Activated CD8-positive, alpha-beta T cell treated with anti-CD3 and anti-CD28 coated beads for 36 hours (primary cell): ENCODE measurements around the gene SLC38A6. TPM values are rescaled to one million over a fixed set of nuclear protein-coding genes. Genes with fewer than 3 reads are reported as not detected.

Experiments used
- ATAC-seq: fragments of 200-7000 bp; cut with Tn5 transposase; one replicate; pipeline ENCODE4 v1.10.0; 2021; ENCODE audit warnings: mild to moderate bottlenecking, moderate library complexity
- CTCF ChIA-PET: fragments of 350-600 bp; sonication (Branson Sonifier 250); formaldehyde crosslinking; loops from one replicate; lab custom pipeline; 2021; ENCODE audit warnings: antibody characterized with exemption; lab: Charles Lee
- POLR2A ChIA-PET: fragments of 350-600 bp; sonication (Branson Sonifier 250); formaldehyde crosslinking; loops from one replicate; lab custom pipeline; 2021; ENCODE audit warnings: antibody characterized with exemption; lab: Charles Lee
- DNase-seq: peaks from one replicate; pipeline ENCODE4 v3.0.0-alpha.2; 2020
- H3K27ac Mint-ChIP-seq: one replicate; pipeline ENCODE4 v1.8.0; 2021; ENCODE audit warnings: mild to moderate bottlenecking, mixed read lengths
- H3K27me3 Mint-ChIP-seq: one replicate; pipeline ENCODE4 v1.8.0; 2021; ENCODE audit warnings: mixed read lengths
- H3K36me3 Mint-ChIP-seq: one replicate; pipeline ENCODE4 v1.8.0; 2021; ENCODE audit warnings: low read depth, mixed read lengths
- H3K4me1 Mint-ChIP-seq: one replicate; pipeline ENCODE4 v1.8.0; 2021; ENCODE audit warnings: low read depth, mixed read lengths
- H3K4me3 Mint-ChIP-seq: one replicate; pipeline ENCODE4 v1.8.0; 2021; ENCODE audit warnings: mild to moderate bottlenecking, moderate library complexity, mixed read lengths
- H3K9me3 Mint-ChIP-seq: one replicate; pipeline ENCODE4 v1.8.0; 2021; ENCODE audit warnings: mixed read lengths
- intact Hi-C: fragments of 100-400 bp; cut with micrococcal nuclease; formaldehyde crosslinking; loops from one replicate; pipeline ENCODE4 v1.10.0; 2022
- total RNA-seq, 2 experiments: library from RNA; stranded (reverse); gene quantifications; one replicate each; pipeline ENCODE4 v1.2.3, GENCODE V29; 2021
- TF ChIP-seq, protein P1 (sequence below): fragments of 200-600 bp; IDR thresholded peaks from one replicate; pipeline ENCODE4 v1.8.0; 2022; ENCODE audit warnings: antibody characterized with exemption, mild to moderate bottlenecking

The SLC38A6 gene
- total RNA-seq, 2 experiments from 2014 or later = 2.9 to 3.9 TPM

DNA sequence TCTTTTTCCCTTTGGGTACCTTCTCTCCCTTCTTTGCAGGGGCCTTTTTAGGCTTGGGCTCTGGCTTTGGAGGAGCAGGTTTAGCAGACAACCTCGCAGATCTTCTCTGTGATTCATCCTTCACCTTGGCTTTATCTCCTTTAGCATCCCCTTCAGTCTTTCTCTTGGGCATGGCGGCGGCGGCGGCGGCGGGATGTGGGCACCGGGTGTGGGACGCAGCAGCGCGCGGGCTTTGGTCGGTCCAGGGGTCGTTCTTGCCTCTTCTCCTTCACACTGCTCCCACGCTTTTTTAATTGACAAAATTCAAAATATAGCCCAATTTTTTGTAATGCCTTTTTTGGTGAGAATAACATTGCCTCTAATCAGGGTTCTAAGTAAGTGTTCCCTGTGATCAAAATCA, 8.8 kb upstream of the SLC38A6 start:
- no peak for DNase-seq
- no peaks in the 10 kb centered on the region for H3K27me3 Mint-ChIP-seq
- H3K36me3 Mint-ChIP-seq = peaks cover 27% of the 10 kb centered on the region
- H3K27ac Mint-ChIP-seq = no peak overlapping the region
- H3K4me1 Mint-ChIP-seq = peaks cover 12% of the 10 kb centered on the region
- TF ChIP-seq, protein P1, sequence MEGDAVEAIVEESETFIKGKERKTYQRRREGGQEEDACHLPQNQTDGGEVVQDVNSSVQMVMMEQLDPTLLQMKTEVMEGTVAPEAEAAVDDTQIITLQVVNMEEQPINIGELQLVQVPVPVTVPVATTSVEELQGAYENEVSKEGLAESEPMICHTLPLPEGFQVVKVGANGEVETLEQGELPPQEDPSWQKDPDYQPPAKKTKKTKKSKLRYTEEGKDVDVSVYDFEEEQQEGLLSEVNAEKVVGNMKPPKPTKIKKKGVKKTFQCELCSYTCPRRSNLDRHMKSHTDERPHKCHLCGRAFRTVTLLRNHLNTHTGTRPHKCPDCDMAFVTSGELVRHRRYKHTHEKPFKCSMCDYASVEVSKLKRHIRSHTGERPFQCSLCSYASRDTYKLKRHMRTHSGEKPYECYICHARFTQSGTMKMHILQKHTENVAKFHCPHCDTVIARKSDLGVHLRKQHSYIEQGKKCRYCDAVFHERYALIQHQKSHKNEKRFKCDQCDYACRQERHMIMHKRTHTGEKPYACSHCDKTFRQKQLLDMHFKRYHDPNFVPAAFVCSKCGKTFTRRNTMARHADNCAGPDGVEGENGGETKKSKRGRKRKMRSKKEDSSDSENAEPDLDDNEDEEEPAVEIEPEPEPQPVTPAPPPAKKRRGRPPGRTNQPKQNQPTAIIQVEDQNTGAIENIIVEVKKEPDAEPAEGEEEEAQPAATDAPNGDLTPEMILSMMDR = no peak
- ATAC-seq = no peak
- no peak overlapping the region for H3K4me3 Mint-ChIP-seq
- no peaks in the 10 kb centered on the region for H3K9me3 Mint-ChIP-seq
- ChIA-PET POLR2A (interaction anchor here (0.7 kb wide), 1 partner anchor 10 kb away, joined by 3 read pairs; no protein-coding TSS in a partner anchor), CTCF (no interaction called here)
- intact Hi-C loops = no loop called here

DNA sequence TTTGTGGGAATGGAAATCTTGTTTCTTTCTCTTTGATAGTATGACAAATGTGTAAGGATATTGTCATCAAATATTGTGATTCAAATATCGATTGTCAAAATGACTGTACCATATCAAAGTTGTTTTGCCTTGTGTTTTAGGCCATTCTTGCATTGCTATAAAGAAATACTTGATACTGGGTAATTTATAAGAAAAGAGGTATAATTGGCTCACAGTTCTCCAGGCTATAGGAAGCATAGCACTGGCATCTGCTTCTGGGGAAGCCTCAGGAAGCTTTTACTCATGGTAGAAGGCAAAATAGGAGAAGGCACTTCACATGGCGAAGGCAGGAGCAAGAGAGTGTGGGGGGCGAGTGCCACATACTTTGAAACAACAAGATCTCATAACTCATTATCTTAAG, 8.0 kb upstream of the SLC38A6 start:
- Mint-ChIP-seq H3K36me3 (peaks cover 33% of the 10 kb centered on the region), H3K4me1 (peaks cover 19% of the 10 kb centered on the region), H3K4me3 (no peak overlapping the region), H3K9me3 (no peaks in the 10 kb centered on the region), H3K27me3 (no peaks in the 10 kb centered on the region), H3K27ac (no peak overlapping the region)
- DNase-seq (no peak), ATAC-seq (no peak)
- CTCF ChIA-PET = no interaction called here
- POLR2A ChIA-PET = no interaction called here
- TF ChIP-seq, protein P1 = no peak
- intact Hi-C loops = no loop called here

DNA sequence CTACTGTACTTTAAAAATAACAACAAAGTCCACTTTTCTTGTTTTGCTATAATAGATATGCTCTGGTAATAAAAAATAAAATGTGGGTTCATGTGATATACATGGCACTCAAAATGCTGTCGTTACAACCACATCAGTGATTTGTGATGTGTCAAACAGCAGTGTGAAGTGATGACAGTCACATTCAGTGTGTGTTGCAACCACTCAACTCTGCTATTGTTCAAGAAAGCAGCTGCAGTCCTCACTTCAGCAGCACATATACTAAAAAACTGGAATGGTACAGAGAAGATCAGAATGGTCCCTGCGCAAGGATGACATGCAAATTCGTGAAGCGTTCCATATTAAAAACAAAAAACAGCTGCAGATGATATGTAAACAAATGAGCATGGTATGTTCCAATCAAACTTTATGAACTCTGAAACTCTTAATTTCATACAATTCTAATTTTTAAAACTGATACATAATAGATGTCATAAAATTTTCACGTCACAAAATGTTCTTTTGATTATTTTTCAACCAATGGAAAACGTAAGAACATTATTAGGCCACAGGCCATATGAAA, 6.9 kb upstream of the SLC38A6 start:
- no peak for DNase-seq
- CTCF ChIA-PET = no interaction called here
- peaks cover 25% of the 10 kb centered on the region for H3K4me1 Mint-ChIP-seq
- POLR2A ChIA-PET = no interaction called here
- H3K27ac Mint-ChIP-seq = no peak overlapping the region
- intact Hi-C loops = no loop called here
- no peaks in the 10 kb centered on the region for H3K9me3 Mint-ChIP-seq
- H3K36me3 Mint-ChIP-seq = peaks cover 39% of the 10 kb centered on the region
- H3K4me3 Mint-ChIP-seq = no peak overlapping the region
- no peaks in the 10 kb centered on the region for H3K27me3 Mint-ChIP-seq
- ATAC-seq = no peak
- TF ChIP-seq, protein P1 = no peak

DNA sequence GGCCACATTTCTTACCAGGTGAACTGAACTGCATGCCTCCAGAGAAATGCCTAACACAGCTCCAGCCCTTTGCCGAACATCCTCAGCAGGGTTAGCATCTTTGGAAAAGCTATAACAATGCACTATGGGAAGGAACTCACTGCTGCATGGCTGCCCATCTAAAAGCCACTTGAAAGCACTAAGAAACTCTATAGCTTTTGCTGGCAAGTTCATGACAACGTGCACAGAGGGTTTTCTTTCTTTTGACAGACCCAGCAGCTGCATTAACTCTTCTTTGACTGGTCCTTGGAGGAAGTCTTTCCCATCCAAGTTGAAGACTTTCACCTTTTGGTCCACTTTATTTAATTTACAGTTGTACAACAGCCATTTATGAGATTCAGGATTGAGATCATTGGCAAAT, 5.5 kb upstream of the SLC38A6 start:
- ChIA-PET POLR2A (no interaction called here), CTCF (no interaction called here)
- peaks cover 44% of the 10 kb centered on the region for H3K36me3 Mint-ChIP-seq
- no peak for ATAC-seq
- DNase-seq = no peak
- TF ChIP-seq, protein P1 = no peak
- no peak overlapping the region for H3K27ac Mint-ChIP-seq
- H3K9me3 Mint-ChIP-seq = no peaks in the 10 kb centered on the region
- peaks cover 37% of the 10 kb centered on the region for H3K4me1 Mint-ChIP-seq
- no peaks in the 10 kb centered on the region for H3K27me3 Mint-ChIP-seq
- H3K4me3 Mint-ChIP-seq = no peak overlapping the region
- intact Hi-C loops = no loop called here

DNA sequence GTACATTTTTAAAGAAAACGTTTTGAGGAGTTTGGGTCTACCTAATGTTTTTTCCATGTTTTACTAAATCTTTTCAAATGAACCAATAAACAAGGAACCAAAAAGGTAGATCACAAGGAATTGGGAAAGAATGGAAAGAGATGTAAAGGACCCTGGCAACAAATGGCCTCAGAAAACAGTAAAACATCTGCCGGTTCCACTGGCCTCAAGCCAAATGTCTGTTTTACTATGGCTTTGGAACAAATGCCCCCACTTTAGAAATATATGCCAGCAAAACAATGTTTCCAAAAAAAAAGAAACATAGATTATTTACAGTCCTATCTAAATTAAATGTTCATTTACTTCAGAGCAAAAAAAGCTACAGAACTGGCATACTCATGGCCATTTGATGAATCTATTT, 3.2 kb upstream of the SLC38A6 start:
- Mint-ChIP-seq H3K27me3 (no peaks in the 10 kb centered on the region), H3K9me3 (no peaks in the 10 kb centered on the region), H3K4me1 (peaks cover 37% of the 10 kb centered on the region), H3K36me3 (peaks cover 42% of the 10 kb centered on the region), H3K4me3 (no peak overlapping the region), H3K27ac (no peak overlapping the region)
- intact Hi-C loops = no loop called here
- no peak for ATAC-seq
- no peak for DNase-seq
- TF ChIP-seq, protein P1 = no peak
- CTCF ChIA-PET = interaction anchor here (2.1 kb wide), 1 partner anchor 10 kb away, joined by 6 read pairs; no protein-coding TSS in a partner anchor
- POLR2A ChIA-PET = interaction anchor here (0.7 kb wide), 1 partner anchor 288 kb away, joined by 4 read pairs; no protein-coding TSS in a partner anchor
